Suppressor macrophage (primary cell): ENCODE data around the gene MYO1E.
"Not testable (repeated sequence)": the region's sequence is repeated elsewhere in the genome, so short reads cannot be mapped to it uniquely, and the experiment has no call there.

Experiments used
- DNase-seq, 4 experiments: peaks; one replicate each; pipeline ENCODE4 v3.0.0-alpha.2; 2020 to 2022

The MYO1E gene

DNA sequence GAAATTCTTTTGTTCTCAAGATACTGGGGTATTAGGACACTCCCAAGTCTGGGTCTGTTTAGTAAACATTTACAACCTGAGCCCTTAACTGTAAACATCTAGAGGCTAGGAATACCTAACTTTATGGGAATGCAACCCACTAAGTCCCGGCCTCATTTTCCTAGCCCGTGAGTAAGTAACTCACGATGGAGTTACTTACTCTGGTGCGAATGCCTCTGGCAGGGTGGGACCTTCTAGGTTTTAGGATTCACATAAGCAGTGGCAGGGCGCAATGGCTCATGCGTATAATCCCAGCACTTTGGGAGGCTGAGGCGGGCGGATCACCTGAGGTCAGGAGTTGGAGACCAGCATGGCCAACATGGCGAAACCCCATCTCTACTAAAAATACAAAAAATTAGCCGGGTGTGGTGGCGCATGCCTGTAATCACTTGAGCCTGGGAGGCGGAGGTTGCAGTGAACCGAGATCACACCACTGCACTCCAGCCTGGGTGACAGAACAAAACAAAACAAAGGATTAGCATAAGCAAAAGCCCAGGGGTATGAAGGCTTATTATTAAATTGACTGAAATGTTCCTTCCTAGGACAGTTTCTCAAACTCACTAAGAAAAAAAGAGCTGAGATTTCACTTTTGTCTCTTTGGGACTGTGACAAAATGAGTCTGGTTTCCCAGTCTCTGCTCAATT lies 14.7 kb upstream of the MYO1E start:
- not testable (repeated sequence) for DNase-seq

DNA sequence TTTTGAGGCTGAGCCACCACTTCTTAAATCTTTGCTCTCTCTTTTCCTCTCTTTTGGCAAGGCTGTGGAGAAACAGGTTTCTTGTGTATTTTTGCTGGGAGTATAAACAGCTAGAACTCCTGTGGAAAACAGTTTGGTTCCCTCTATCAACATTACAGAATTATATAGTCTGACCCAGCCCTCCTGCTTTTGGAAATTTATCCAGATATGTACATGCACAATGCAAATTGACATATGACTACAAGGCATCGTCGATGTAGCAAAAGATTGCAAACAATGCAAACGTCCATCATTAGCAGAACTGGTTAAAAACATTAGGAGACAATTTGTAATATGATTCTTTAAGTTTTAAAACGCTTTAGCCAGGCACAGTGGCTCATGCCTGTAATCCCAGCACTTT lies 12.5 kb upstream of the MYO1E start:
- DNase-seq, result no peak

DNA sequence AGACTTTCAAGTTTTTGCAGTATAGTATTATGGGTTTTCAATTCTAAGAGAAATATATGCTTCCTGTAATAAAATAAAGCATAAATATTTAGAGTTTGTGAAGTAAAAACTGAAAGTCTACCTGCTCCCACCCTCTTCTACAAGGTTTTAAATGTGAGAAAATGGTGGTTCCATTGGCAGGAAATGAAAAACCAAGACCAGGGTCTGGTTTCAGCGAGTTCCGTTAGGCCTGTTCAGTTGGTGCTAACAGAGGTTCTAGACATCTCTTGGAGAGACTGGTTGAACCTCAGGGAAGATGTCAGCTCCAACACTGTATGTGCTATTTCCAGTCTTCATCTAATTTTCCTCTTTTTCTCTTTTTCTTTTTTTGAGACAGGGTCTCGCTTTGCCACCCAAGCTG lies 11.8 kb upstream of the MYO1E start:
- DNase-seq, result no peak

DNA sequence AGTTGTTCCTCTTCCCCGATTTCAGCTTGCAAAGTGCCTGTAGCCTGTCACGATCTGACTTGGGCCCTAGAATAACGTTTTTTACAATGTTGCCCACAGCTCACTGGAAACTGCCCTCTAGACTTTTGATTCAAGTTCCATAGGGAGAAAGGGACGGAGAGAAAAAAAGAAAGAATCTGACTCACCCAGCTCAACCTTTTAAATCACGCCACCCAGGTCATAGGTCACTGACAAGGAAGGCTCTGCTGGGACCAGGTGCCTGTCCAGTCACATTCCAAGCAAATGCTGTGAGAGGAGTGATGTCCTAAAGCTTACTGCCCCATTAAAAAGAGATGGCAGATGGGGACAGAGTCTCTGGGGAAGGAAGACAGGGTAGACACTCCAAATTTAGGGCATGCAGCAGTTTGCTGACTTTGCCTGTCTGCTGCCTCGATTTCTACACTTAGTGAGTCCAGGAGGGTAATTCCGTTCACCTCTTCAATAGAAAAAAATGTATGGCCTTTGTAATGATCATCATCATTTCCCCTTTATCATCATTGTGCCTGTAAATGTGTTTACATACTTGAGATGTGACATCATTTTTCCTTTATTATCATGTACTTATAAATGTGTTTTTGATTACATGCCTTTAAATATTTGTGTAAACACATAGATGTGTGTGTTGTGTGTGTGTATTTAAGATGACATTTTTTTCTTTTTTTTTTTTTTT lies 8.4 kb upstream of the MYO1E start:
- DNase-seq, result no peak

DNA sequence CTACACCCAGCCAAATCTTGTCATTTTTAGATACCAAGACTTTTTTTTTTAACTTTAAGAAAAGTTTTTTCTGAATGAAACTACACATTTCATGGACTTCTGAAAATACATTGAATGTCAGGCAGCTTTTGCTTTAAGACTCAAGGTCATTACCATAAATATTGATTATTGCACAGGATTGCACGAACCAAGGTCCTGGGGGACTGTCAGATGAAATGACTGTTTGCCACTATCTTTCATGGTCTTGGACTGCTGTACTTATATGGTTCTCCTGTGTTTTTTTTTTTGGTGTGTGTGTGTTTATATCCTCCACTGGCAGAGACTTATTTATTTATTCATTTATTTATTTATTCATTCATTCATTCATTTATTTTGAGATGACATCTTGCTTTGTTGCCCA lies 6.9 kb upstream of the MYO1E start:
- DNase-seq, result no peak

DNA sequence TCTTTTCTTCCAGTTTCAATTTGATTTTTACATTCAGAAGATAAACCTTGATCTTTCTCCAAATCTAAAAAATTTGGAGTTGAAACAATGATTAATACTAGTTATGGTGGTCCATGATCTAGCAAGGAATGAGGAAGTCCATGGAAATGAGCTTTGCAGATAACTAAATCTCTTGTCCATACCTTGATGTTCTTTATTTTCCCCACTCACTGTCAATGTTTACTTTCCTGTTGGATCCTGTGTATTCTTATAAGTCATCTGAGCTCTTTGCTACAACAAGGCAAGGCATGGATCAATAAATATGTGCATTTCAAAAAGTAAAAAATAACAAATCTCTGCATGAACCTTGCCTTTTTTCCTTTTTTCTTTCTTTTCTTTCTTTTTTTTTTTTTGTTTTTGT lies 6.2 kb upstream of the MYO1E start:
- no peak for DNase-seq

DNA sequence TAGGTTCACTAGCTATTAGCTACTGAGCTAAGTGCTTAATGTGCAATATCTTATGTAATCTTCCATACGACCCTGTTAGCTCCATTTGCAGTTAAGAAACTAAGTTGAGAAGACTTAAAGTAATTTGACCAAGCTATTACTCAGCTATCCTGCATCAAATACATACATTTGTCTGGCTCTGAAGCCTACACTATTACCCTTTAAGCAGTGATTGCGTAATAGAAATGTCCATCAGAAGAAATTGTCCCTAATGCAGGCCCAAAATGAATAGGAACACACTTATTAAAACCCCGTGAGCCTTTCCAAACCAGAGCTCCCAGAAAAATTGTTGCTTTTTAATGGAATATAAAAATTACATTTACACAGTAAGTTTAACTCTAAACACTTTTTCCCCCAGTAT lies 5.3 kb upstream of the MYO1E start:
- peak in 2 of 4 experiments; percentile 31 to 34 for DNase-seq

DNA sequence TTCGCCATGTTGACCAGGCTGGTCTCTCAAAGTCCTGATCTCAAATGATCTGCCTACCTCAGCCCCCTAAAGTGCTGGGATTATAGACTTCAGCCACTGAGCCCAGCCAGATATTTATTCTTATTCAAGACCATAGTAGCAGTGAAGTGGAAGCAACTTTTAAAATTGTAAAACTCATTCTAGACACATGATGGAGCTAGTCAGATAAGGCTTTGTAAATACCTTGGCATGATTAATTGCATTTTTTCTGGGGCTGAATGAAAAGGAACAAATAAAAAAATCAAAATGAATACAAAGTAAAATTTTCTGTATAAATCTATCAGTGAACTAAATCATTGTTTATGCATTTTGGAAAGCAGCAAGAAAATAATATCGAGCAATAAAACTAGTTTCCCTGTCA lies 4.1 kb upstream of the MYO1E start:
- DNase-seq, result peak in 2 of 4 experiments; percentile 47 to 52

DNA sequence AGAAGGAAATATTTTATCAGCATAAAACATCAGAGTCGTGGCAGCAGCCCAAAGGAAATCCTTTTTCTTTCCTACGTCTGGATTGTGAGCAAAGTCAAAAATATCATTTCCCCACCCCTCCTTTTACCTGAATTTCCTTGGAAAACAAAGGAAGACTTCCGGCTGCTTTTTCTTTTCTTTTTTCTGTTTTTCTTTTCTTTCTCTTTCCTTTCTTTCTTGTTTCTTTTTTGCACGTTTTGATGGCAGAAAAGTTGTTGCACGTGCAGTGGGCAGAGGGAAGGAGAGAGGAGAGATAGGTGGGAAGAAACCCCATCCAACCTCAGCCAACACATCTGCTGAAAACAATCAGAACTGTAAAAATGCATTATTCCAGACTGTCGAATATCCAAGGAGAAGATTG lies 544 bp upstream of the MYO1E start:
- DNase-seq, result no peak

DNA sequence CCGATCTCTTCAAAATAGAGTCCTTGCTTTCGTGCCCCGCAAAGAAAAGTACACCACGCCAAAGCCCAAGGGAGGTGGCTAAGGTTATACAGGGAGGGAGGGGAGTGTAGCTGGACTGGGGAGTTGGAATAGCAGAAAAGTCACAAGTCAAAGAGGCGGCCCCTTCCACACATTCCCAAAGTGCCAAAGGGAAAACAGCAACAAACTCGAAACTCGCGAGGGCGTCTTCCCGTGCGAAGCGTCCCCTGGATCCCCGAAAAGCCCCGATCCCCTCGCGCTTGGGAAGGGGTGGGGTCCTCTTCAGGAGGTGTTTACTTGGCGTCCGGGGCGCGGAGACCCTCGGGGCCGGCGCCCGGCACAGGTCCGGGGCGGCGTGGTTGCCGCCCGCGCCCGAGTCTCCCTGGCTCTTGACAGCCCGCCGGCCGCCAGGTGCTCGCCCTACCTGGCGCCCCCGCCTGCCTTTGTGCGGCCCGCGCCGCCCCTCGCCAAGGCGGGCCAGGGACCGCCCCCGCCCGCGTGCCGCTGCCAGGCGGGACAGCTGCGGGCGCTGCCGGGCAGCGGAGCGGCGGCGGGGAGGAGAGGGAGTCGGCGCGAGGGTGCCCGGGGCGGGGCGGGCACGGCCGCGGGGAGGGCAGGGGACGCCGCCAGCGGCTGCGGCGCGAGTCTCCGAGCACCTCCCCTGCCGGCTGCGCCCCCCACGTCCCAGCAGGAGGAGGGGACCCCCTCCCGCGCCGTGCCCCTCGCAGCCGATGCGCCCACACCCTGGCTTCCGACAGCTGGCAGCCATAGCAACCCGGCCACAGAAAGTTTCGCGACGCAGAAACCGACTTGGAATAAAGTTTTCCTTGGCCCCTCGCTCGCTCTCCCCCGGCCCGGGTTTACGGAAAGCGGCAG lies 966 bp downstream of the MYO1E start:
- peak in 3 of 4 experiments; percentile 42 to 78 (median 65) for DNase-seq

DNA sequence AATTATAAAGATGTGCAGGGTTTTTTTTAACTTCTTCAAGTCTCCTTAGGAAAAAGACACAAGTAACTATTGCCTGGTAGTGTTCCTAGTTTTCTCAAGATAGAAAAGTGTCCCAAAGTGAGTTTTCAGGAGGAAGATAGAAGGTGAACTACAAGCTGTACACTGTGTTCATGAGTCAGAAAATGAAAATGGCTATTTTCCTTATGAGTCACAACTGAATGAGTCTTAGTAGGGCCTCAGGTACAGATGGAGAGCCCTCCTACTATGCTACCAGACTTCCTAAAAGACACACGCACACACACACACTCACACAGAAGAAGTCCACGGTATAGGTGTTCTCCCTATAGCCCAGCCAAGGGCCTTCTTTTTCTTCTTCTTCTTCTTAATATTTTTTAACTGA lies 3.1 kb downstream of the MYO1E start:
- DNase-seq, result no peak

DNA sequence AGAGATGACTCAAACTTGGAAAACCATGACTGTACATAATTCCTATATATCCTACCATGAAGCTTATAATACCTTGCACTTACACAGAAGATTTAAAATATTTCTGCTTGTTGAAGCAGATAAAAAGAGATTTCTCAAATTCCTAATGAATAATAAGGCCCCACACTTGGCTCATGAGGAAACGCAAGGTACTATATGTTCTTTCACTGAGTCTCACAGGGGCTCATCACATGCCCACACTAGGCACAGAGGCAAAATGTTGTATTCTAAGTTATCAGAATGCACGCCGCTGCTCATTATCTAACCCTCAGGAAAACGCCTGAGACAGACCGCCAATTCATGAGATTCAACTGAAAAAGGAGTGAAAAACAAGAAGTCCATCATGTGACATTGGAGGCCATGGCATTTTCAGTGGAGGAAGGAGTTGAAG lies 5.6 kb downstream of the MYO1E start:
- peak; percentile 28 to 73 (median 65) for DNase-seq

DNA sequence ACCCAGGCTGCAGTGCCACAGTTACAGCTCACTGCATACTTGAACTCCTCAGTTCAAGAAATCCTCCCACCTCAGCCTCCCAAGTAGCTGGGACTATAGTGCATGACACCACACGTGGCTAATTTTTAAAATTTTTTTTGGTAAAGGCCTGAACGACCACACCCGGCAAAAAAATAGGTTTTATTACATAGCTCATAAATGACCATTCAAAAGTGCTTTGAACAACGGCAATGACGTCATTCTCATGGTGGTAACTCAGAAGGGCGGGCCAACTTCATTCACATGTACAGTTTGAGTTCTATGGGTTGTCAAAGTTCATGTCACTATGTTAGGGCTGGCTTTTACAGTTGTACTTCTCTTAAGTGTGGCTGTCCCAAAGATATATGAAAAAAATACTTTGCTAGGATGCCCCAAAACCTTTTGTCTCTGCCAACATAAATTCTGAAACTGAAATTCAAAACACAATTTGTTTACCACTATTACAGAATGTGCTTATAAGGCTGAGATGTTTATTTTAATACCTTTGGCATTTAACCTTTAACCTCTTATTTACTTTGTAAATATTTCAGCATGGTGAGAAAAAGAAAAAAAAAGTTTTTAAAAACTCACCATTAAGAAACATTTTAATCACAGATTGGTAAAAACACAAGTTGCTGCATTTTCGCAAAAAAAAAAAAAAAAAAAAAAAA lies 6.2 kb downstream of the MYO1E start:
- DNase-seq, result no peak

DNA sequence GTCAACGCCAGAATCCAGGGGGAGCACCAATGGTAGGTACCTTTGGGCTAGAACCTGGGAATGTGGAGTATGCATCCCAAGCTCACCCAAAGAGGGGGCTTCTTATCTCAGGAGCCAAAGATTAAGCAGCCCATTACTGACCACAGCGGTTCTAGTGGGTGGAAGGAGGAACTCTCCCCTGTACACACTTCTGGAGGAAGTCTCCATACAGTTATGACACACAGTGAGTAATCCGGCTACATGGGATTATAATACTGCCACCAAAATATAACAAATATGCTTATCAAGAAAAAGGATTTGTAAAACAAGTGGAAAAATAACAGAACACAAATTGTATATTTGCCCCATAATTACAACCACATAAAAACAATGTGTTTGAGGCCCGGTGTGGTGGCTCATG lies 8.4 kb downstream of the MYO1E start:
- DNase-seq, result peak; percentile 47 to 79 (median 68)

DNA sequence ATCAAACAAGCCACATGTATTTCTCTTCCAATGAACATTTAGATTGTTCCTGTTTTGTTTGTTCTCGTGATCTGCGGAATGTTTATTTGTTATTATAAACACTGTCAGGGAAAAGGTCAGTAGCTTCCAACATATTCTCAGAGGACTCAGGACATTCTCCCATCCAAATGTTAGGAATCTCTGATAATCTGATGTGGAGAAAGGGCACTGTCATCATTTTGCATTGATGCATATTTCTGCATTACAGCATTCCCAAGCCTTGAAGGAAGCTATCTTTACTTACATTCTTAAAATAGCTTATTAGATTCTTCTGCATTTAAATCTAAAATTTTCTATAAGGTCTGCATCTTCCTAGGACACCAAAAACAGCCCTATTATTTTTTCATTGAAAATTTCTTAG lies 10.3 kb downstream of the MYO1E start:
- DNase-seq, result no peak

DNA sequence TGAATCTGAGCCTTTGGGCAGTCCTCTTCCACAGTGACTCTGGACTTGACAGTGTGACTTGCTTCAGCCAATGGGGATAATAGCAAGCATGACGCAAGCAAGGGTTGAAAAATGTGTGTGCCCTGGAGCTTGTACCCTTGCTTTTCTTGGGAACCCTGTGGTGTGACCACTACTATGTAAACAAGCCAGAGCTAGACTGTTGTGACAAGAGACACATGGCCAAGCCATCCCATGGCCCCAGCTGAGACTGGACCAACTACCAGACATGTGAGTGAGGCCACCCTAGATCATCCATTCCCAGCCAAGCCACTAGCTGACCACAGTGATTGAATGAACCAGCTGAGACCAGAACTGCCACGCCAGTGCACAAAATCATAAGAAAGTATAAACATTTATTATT lies 11.8 kb downstream of the MYO1E start:
- no peak for DNase-seq

DNA sequence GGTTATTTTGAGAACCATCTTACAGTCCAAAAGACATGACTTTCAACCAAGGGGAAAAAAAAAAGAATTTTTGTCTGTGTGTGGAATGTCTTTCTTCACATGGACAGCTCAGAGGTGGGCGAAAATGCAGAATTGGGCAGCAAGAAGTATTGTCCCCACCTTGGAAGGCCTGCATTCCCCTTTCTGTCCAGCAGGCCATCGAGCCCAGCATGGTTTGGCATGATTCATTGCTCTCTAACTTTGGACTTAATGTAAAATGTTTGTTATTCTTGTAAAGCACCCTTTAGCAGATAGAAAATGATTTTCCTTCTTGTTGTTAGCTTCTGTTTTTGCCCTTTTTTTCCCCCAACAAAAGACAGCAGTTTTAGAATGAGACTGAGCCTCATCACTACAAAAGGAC lies 12.4 kb downstream of the MYO1E start:
- DNase-seq, result no peak

DNA sequence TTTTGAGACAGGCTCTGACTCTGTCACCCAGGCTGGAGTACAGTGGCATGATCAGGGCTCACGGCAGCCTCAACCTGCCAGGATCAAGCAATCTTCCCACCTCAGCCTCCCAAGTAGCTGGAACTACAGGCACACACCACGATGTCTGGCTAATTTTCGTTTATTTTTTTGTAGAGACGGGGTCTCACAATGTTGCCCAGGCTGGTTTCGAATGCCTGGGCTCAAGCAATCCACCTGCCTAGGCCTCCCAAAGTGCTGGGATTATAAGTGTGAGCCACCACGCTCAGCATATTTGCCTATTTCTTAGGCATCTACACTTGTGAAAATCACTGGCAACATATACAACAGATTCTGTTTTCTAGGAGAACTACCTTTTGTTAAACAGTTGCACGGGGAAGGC lies 16.9 kb downstream of the MYO1E start:
- no peak for DNase-seq

DNA sequence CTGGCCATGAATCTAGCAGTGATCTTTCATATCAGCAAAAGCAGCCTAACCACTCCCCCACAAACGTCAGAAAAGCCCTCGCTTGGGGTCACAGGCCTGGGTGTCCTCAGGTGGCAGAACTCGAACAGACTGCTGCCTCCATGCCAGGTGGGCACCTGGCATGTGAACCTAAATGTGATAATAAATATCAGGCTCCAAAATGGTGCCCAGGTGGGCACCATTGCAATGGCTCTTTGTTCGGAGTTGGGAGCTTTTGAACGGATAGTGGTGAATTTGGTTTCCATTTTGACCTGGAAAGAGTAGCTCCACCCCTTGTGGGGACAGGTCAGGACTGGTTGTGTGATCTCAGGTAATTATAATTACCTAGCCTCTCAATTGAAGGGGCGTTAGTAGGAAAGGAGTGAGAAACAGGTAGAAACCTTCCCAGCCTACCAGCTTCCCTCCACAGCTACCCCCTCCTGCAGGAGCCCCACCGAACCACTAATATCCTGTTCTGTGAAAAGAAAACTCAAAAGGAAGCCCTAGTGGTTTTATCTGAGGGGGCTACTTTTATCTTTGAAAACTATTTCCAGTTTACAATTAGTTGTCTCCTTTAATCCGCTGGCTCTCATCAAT lies 18.1 kb downstream of the MYO1E start:
- DNase-seq, result no peak

DNA sequence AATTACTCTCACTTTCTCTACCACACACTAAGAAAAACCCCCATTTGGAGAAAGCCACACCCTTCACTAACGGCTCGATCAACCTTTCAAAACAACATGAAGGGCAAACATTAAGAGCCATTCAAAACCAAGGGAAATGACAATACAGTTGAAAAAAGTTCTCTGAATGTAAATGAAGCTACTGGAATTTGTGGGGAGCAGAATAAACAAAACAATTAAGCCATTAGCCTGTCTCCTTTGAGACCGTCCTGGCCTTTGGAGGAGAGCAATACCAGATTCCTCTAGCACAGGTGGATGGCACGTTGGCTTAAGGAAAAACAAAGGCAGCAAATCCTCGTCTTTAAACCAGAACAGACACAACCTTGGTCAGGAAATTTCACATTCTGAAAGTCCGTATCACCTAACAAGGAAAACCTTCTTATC lies 18.7 kb downstream of the MYO1E start:
- no peak for DNase-seq

DNA sequence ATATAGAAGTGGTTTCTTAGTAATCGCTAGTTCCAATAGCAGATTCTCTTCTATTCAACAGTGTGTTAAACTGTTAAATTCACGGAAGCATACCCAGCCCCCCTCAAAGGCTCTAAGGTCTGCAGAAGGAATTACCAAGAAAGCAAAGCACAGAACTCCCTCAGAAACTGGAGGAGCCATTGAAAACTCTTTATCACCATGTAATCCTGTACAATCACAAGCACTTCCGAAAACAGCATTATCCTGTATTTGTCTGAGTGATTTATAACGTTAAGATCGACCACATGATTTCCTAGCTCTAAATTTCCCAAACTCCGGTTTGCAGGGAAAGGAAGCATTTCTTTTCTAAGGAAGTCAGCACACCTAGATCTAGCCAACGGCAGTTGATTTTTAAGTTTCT lies 20.0 kb downstream of the MYO1E start:
- no peak for DNase-seq

DNA sequence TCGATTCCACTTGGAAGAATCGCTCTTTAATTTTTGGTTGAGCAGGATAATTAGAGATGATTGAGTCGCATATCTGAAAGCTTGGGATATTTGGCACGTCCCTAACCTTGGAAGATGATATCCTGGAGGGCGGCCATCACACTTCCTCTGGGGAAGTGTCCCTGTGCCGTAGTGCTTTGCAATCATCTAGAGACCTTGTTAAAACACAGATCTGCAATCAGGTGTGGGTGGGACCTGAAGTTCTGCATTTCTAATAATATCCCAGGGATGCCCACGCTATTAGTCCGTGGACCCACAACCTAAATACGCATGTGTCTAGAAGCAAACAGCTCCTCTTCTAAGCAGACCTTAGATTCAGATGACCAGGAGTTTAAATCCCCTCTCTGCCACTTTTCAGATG lies 20.5 kb downstream of the MYO1E start:
- peak; percentile 52 to 78 (median 69) for DNase-seq

DNA sequence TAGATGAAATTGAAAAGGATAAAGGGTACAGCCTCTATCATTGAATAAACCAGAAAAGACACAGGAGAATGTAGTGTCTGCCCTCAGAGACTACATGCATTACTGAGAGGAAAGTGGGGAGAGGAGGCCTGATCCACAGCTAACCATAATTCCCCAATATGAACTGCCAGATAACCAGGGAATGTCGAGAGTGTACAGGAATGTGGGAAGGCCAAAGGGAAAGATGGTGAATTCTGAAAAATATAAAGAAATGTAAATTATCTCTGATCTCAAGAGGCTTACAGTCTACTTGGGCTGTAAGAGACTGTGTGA lies 22.3 kb downstream of the MYO1E start:
- no peak for DNase-seq
